Upper lobe of right lung (tissue), 1 donor: ENCODE measurements around the gene MLLT6. TPM values are rescaled to one million over a fixed set of nuclear protein-coding genes. Genes with fewer than 3 reads are reported as not detected.
A peak's percentile ranks its signal among the peaks of the same experiment; 100 is the strongest.

Experiments used
- ATAC-seq: fragments of 200-7000 bp; cut with Tn5 transposase; one replicate; pipeline ENCODE4 v1.9.1; 2020; ENCODE audit warnings: mild to moderate bottlenecking, moderate library complexity
- DNase-seq: peaks from one replicate; pipeline ENCODE4 v3.0.0-alpha.2; 2020
- H3K27ac ChIP-seq: fragments of 200-600 bp; one replicate; pipeline ENCODE4 v1.8.0; 2022
- H3K27me3 ChIP-seq: fragments of 200-600 bp; one replicate; pipeline ENCODE4 v1.8.0; 2022; ENCODE audit warnings: mild to moderate bottlenecking
- H3K36me3 ChIP-seq: fragments of 200-600 bp; one replicate; pipeline ENCODE4 v1.8.0; 2022
- H3K4me1 ChIP-seq: fragments of 200-600 bp; one replicate; pipeline ENCODE4 v1.8.0; 2022
- H3K4me3 ChIP-seq: fragments of 200-600 bp; one replicate; pipeline ENCODE4 v1.8.0; 2022; ENCODE audit warnings: mild to moderate bottlenecking
- H3K9me3 ChIP-seq: fragments of 200-600 bp; one replicate; pipeline ENCODE4 v1.8.0; 2022
- intact Hi-C: fragments of 100-400 bp; cut with DNase I; formaldehyde crosslinking; loops from one replicate; pipeline ENCODE4 v1.11.0; 2022
- total RNA-seq: library from RNA; stranded (reverse); fragmentation: NEBNext Ultra II Directional; extraction: Animal tissue kit (Norgen Biotek cat#: 25700); gene quantifications from one replicate; pipeline ENCODE4 v1.2.1, GENCODE V29; 2021
- TF ChIP-seq, protein P1 (sequence below): fragments of 200-600 bp; IDR thresholded peaks from one replicate; pipeline ENCODE4 v1.8.0; 2022; ENCODE audit warnings: antibody characterized with exemption
- donor health status: DM: no; HTN: yes; CAD: no; lungs with severe emphysema.

MLLT6 gene
- total RNA-seq, 1 donor from 2014 or later, result 133 TPM

DNA sequence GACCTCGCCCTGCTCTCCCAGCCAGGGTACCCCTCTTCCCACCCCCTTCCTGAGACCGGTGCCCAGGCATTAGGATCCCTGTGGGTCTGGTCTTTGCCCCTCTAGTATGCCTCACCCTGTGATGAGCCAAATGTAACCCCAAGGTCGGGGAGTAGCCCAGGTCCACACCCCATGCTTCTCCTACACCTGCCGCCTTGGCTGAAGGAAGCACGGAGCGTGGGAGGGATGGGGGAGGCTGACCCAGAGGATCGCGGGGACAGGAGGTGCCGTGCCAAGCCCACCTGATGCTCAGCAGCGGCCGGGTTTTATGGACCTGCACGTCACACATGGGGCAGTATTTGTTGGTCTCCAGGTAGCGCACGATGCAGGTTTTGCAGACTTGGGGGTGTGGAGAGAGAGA, 34.2 kb downstream of the MLLT6 start:
- Histone ChIP-seq H3K27me3 (no peaks in the 10 kb centered on the region), H3K9me3 (no peaks in the 10 kb centered on the region), H3K4me1 (peaks cover 27% of the 10 kb centered on the region), H3K4me3 (no peak overlapping the region), H3K36me3 (peaks cover 33% of the 10 kb centered on the region), H3K27ac (no peak overlapping the region)
- intact Hi-C loops, result no loop called here
- ATAC-seq (no peak), DNase-seq (no peak)
- TF ChIP-seq, protein P1, sequence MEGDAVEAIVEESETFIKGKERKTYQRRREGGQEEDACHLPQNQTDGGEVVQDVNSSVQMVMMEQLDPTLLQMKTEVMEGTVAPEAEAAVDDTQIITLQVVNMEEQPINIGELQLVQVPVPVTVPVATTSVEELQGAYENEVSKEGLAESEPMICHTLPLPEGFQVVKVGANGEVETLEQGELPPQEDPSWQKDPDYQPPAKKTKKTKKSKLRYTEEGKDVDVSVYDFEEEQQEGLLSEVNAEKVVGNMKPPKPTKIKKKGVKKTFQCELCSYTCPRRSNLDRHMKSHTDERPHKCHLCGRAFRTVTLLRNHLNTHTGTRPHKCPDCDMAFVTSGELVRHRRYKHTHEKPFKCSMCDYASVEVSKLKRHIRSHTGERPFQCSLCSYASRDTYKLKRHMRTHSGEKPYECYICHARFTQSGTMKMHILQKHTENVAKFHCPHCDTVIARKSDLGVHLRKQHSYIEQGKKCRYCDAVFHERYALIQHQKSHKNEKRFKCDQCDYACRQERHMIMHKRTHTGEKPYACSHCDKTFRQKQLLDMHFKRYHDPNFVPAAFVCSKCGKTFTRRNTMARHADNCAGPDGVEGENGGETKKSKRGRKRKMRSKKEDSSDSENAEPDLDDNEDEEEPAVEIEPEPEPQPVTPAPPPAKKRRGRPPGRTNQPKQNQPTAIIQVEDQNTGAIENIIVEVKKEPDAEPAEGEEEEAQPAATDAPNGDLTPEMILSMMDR, result no peak

GRCh38 chr17:38740044-38740443, 35.0 kb downstream of the MLLT6 start:
- TF ChIP-seq, protein P1, result no peak
- no peak for DNase-seq
- intact Hi-C loops, result no loop called here

GRCh38 chr17:38740806-38741205, 35.7 kb downstream of the MLLT6 start:
- H3K27ac ChIP-seq, result no peak overlapping the region
- H3K36me3 ChIP-seq, result peaks cover 26% of the 10 kb centered on the region
- DNase-seq, result no peak
- intact Hi-C loops, result no loop called here
- no peak overlapping the region for H3K4me3 ChIP-seq
- TF ChIP-seq, protein P1, result no peak
- peaks cover 29% of the 10 kb centered on the region for H3K4me1 ChIP-seq
- H3K27me3 ChIP-seq, result no peaks in the 10 kb centered on the region
- H3K9me3 ChIP-seq, result no peaks in the 10 kb centered on the region
- no peak for ATAC-seq

More at GRCh38 chr17:38740044-38740443, 35.0 kb downstream of the MLLT6 start:
- Histone ChIP-seq H3K9me3 (no peaks in the 10 kb centered on the region), H3K4me1 (peaks cover 28% of the 10 kb centered on the region), H3K27me3 (no peaks in the 10 kb centered on the region), H3K27ac (no peak overlapping the region), H3K4me3 (no peak overlapping the region), H3K36me3 (peaks cover 31% of the 10 kb centered on the region)
- ATAC-seq, result no peak

GRCh38 chr17:38741461-38741860, 36.4 kb downstream of the MLLT6 start:
- H3K4me3 ChIP-seq, result no peak overlapping the region
- intact Hi-C loops, result no loop called here
- peak overlapping the region; percentile 85 for H3K27ac ChIP-seq
- DNase-seq (no peak), ATAC-seq (no peak)
- H3K36me3 ChIP-seq, result peaks cover 19% of the 10 kb centered on the region
- peaks cover 33% of the 10 kb centered on the region for H3K4me1 ChIP-seq
- TF ChIP-seq, protein P1, result no peak
- H3K9me3 ChIP-seq, result no peaks in the 10 kb centered on the region
- H3K27me3 ChIP-seq, result no peaks in the 10 kb centered on the region

DNA sequence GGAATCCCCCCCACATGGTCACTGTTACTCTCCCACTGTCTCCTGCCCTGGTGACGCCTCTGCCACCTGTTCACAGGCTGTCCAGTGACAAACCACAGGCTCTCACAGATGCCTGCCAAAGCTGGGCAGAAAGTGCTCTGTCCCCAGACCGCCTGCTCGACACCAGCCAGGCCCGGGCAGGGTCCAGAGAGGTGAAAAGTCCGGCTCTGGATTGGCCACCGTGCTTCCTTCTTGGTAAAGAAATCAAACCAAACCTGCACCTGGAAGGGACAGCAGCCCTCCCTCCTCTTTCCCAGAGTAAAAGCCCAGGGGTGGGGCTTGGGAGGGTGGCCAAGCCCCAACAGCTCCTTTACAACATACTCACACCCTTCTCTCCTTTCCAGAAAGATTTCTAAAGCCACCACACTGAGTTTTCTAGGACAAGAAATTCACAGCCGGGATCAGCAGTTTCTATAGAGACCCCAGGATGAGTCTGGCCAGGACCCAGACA, 36.9 kb downstream of the MLLT6 start:
- H3K4me3 ChIP-seq, result no peak overlapping the region
- H3K27me3 ChIP-seq, result no peaks in the 10 kb centered on the region
- TF ChIP-seq, protein P1, result no peak
- H3K9me3 ChIP-seq, result no peaks in the 10 kb centered on the region
- H3K36me3 ChIP-seq, result peaks cover 14% of the 10 kb centered on the region
- intact Hi-C loops, result no loop called here
- DNase-seq (peak; percentile 79), ATAC-seq (peak; percentile 68)
- H3K27ac ChIP-seq, result peak overlapping the region; percentile 85
- H3K4me1 ChIP-seq, result peaks cover 38% of the 10 kb centered on the region
